ENCODE measurements around the gene RACGAP1.

The RACGAP1 gene

DNA sequence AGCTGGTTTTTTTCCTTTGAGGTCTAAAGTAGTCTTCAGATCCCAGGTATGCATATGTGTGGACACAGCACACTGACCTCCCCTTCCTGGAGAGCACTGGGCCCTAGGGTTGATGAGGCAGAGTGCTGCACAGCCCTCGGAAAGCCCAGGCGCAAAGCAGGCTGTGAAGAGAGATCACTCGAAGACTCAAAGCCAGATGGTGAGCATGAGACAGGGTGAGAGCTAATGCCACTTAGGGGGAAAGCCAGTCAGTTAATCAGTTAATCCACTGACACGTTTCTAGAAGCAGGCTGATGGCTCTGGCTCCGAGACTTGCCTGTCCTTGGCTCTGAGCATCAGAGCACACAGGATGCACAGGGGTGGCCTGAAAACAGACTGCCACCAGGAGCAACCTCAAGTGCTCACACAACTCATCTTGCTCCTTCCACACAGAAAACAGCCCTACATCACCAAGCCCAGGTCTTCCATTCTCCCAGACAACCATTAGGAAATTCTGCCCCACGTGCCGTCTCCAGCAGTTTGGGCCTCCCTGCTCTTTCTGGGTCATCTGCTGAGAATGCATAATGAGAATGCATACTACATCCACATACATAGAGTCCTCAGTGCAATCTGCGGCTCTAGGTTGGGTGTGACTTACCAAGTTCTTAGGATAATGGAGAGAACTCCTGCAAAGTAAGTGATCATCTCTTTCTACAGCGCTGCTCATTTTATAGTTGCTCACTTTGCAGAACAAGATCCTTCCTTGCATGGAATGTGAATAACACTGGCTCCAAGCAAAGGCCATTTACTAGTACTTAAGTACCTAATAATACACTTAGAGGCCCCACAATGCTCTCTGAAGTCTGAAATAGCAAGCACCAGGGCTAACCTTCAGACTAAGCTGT lies 40.6 kb downstream of the RACGAP1 start:
- DNase-seq = no peak

DNA sequence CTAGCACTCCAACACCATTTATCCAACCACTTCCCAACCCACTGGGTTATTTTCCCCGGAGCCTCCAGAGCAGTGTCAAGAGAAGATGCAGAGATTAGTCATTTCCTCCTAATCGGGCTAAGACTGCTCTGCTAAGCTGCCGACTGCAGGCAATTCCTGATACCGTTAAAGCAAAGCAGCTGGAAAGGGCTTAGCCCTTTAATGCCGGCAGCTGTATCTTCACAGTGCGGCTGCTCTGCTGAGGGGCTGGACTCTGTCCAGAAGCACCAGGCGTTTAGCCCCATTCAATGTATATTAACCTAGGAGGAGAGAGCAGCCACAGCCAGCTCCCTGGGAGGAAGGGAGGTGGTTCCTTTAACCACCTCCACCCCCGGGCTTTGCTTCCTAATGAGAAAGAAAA lies 41.4 kb downstream of the RACGAP1 start:
- no peak for DNase-seq

DNA sequence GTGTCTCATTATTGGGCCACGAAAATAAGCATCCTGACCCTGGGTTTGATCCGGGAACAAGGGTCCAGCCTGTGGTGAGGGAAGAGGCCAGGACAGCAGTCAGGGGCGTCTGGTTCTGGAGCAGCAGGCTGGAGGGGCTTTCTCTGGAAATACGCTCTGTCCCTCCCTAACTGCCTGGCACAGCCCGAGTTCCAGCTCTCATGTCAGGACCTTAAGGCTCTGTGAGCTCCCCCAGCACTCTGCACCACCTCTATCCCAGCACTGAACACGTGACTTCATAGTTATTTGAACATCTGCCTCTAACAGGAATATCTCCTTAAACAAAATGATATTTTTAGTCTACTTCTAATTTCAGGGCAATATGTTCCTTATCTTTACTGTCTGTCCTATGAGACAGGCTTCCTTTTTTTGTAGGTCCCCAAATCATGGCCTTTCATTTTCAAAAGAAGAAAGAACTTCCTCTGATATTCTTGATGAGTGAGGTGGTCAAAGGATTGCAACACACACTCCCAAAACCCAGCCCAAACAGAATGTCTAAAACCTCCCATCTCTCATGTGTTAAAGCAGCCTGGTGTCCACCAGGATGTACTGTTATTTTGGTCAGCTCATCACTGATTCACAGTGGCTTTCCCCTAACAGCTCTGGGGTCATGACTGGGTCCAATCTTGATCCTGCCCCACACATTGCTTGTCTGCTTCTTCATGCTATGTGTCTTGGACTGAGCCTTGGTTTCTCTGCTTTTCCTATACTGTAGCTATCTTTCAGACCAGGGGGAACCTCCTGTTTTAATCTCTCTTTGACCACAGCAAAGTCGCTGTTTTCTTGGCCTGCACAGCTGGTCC lies 42.8 kb downstream of the RACGAP1 start:
- DNase-seq = no peak

DNA sequence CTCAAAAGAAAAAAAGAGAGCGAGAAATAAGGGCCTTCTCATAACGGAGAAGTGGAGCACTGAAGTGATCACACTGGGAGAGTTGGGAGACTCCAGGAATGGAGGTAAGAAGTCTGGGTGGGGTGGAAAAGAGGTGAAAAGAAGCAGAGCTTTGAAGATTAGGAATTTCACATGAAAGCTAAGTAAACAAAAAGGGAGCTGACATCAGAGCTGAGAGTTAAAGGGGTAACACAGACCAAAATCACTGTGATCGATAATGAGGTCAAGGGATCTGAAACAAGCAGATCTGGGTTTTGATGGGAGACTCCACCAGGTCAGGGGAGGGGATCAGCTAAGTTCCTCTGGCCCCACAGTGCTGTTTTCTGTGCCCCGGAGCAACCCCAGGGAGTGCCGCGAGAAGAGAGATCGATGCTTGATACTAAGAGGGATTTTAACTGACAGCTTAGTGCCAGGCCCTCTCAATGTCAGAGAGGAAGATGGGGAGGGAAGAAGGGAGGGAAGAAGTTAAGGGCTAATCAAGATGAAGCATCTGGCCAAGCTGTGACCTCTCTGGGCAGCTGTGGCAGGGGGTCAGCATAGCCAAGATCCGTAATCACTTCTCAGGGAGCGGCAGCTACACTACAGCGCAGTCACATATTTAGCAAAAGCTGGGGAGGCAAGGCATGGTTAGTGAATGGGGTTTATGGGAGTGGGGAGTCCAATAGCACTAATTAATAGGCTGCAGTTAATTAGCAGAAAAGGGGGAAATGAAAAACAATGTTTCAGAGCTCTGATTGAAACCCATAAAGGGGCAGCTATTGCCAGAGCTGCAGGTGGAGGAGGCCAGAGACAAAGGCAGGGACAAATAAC lies 44.6 kb downstream of the RACGAP1 start:
- DNase-seq = no peak

DNA sequence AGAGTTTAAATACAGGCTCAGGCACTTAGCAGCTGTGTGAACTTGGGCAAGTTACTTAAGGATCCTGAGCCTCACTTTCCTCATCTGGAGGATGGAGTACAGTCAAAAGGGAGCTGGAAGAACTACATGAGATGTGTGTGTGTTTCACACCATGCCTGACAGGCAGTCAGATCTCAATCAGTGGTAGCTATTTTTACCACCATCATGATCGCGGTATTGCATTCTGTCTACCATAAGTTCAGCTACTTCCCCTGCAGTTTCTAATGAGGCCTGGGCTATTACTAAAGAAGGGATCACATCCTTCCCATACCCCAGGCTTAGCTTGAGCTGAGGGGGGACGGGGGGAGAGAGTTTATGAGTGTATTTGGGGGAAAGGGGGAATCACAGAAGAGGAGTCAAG lies 45.5 kb downstream of the RACGAP1 start:
- DNase-seq = no peak

DNA sequence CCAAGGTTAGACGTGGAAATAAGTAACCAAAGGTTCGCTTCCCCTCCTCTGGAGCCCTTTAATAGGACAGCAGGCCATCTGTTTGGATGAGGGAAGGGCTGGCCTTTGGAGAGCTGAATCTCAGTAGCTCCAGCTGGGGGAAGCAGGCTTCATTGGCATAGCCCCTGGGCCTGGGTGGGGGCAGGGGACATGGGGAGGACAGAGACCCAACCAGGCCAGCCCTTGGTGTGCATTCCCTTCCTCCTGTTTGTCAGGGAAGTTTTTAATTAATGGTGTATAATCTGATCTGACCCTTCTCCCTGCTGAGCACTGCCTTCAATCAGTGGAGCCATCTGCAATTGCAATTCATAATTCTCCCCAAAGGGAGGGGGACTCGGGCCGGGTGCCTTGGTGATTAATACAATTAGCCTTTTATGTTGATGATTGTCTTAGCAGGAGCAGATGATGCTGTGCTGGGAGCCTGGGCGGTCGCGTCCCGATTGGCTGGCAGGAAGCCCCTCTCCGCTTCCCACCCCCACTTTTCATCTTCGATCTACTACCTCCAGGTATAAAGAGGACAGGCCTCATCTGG lies 46.2 kb downstream of the RACGAP1 start:
- DNase-seq = no peak

DNA sequence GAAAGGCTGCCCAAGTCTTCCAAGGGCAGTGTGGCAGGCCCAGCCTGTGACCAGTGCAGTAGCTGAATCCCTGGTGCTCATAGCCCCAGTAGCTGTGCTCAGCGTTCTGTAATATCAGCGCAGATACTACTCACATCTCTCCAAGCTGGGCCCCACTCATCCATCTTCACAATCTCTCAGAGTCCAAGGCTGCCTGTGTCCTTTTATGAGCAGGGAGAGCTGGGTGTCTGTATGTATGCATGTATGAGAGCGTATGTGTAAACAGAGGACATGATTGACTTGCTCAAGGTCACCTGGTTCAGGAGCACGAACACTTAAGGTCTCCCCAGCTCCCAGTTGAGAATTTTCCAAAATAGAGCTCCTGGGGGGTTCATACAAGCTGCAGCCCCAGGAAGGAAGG lies 47.2 kb downstream of the RACGAP1 start:
- no peak for DNase-seq

DNA sequence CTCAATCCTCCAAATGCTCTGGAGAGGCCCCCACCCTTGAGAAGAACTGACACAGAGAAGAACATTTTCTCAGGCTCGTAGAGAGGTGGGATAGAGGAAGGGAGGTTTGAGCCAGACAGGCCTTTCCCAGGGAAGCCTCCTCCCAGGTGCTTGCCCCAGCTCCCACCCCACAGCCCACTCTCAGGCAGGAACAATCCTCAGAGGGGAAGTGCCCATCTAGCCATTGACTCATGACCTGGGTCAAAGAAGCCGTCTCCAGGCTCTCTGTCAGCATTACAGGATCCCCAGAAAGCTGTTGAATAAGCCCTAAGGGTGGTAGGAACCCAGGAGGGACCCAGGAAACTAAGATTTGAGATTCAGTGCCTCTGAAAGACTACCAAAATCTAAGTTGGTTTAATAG lies 48.7 kb downstream of the RACGAP1 start:
- no peak for DNase-seq

DNA sequence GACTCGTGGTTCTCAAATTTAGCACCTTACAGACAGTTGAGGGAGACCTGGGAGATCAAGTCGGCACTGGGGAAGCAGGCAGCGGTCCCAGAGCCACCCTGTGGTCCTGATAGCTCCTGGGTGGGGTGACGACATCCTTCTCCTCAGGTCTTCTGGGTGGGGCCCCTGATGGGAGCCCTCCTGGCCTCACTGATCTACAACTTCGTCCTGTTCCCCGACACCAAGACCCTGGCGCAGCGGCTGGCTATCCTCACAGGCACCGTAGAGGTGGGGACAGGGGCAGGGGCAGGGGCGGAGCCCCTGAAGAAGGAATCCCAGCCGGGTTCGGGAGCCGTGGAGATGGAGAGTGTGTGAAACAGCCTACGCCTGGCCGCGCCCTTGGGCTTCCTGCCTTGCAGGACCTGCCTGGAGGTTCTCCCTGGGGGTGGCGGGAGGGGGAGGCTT lies 50.0 kb downstream of the RACGAP1 start:
- DNase-seq = no peak

DNA sequence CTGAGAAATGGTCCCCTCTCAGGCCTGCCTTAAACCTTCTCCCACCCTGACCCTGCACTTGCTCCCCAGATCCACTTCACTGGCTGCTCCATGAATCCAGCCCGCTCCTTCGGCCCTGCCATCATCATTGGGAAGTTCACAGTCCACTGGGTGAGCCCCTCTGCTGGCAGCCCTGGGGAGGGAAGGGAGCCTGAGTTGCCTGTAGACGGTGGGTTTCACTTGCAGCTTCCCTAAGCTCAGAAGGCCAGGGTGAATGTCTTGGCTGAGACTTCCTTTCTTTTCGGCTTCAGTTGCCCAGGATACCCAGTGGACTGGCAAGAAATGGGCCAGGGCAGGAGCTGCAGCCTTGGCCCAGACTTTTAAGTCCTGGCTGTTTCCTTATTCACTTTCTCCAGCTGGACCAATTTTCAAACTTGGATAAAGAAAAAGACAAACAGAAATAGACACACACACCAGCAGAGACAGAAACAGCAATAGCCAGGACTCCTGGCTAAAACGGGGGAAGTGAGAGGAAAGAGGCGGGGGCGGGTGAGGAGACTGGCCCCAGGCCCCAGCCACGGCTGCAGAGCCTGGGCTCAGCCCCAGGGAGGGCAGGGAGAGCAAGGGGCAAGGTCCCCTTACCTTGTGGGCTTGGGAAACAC lies 50.5 kb downstream of the RACGAP1 start:
- DNase-seq = no peak

DNA sequence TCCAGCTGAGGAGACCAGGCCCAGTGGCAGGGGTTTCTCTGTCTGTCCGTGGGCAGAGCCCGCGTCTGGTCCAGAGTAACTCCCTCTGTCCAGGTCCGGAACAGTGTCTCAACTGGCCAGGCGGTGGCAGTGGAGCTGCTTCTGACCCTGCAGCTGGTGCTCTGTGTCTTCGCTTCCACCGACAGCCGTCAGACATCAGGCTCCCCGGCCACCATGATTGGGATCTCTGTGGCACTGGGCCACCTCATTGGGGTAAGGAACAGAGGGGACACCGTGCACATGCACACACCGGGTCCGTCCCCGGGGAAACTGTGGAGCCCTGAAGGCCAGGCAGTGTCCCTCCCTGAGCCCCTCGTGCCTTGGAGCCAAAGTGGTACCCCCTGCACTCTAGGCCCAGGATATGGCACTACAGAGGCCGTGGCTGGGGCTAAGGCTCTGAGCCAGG lies 51.0 kb downstream of the RACGAP1 start:
- DNase-seq = no peak

DNA sequence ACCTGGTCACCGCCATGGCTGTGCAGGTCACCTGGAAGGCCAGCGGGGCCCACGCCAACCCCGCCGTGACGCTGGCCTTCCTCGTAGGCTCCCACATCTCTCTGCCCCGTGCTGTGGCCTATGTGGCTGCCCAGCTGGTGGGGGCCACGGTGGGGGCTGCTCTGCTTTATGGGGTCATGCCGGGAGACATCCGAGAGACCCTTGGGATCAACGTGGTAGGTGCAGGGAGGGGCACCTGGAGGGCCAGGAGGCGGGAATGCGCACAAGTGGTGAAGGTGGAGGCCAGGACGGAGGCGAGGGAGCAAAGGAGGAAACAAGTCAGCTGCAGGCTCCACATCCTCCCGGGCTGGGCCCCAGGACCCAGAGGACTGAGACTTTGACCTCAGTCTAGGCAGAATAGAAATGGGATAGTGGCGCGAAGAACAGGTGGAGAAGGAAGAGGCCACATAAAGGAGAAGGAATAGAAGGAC lies 51.9 kb downstream of the RACGAP1 start:
- no peak for DNase-seq

DNA sequence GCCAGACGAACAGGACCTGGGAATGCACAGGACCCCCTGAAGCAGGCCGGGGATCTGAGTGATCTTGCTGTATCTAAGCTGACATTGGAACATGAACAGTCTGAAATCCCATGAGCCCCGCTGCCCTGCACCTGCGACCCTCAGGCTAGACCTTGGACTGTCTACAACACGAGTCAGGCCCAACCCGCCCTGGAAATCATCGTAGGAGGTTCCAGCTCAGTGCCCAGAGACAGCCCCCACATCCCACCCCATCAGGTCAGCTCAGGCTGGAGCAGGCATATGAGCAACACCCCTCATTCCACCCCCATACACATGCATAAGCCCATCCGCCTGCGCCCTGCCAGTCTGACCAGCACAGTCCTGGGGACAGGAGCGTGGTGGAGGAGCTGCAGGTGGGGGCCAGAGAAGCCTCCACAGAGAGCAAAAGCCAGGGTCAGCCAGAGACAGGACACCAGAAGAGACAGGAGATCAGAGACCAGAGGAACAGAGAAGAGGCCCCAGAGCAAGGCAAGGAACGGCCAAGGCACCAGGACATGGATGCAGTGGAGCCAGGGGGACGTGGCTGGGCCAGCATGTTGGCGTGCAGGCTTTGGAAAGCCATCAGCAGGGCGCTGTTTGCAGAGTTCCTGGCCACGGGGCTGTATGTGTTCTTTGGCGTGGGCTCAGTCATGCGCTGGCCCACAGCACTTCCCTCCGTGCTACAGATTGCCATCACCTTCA lies 52.5 kb downstream of the RACGAP1 start, which contains the start of gene AQP6:
AQP6 (plus strand) TSS at position 307 of the 720 bp plus-strand sequence; CDS start at position 534, 227 bp downstream.
- no peak for DNase-seq

DNA sequence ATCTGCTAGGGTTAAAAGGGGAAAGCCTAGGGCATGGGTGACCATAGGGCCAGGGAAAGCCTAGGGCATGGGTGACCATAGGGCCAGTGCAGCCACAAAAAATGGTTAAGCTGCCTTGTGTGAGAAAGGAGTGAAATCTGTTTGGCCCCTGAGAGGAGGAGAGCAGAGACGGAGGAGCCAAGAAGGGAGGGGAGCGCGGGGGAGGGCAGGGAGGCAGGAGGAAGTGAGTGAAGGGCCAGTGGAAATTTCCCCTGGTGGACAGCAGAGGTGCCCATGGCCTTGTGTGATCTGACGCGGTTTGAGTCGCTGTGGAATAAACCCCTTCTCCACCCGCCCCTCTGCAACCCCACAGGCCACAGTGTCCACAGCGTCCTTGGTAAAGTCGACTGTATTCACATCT lies 53.2 kb downstream of the RACGAP1 start:
- DNase-seq = no peak

DNA sequence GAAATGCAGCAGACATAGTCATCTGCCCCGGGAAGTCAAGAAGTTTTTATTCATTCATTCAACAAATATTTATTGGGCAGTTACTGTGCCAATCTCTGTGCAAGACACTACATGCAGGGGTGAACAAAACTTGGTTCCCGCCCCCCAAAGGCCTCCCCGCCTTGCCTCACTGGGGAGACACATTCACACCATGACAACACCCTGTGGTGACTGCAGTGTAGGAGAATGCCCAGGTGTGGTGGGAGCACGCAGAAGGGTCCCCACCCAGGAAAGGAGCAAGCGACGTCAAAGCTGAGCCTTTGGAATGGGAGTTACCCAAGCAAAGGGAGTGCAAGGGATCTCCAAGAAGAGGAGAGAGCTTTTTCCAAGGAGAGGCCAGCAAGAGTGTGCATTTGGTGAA lies 54.2 kb downstream of the RACGAP1 start:
- DNase-seq = no peak

DNA sequence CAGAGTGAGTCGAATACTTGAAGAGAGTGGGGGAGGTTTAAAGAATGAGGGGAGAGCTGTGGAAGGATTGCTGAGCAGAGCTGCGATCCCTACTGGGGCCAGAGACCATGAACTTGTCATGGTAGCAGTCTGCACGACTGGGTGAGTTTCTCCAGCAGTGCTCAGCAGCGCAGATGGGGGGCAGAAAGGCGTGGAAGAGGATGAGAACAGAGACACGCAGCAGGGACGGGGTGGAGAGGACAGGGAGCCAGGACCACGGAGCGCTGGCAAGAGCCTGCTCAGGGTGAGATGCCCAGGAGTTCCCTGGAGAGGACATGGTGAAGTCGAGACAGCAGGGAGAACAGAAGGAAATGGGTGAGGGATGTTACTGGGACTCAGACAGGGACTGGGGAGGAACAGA lies 54.6 kb downstream of the RACGAP1 start:
- no peak for DNase-seq

DNA sequence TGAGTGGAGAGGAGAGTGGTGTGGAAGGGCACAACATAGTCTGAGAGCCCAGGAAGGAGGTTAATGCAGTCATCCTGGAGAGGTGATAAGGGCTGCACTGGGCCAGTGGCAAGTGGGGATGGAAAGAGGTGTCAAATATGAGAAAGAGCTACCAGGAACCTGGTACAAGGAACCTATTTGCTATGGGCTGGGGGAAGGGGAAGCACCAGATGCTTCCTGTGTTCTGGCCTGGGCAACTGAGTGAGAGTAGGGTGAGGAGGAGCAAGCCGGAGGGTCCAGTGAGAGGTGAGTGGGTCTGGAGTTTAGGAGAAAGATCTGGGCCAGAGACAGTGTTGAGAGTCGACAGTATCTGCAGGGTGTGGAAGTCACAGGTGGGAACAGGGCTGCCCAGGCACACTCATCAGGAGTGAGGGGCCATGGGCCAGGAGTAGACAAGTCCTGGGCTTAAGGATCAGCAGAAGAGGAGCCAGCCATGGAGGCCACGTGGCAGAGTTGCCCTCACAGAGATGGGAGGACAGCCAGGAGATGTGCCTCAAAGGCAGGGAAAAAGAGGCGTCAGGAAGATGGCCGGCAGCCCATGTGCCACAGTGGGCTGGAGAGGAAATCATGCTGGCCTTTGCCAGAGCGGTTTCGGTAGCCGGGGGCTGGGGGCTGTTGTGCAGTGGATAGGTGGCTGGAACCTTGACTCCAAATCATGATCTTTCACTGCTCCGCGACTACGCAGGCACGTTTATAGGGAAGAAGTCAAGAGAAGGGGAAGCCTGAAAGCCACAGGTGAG lies 55.5 kb downstream of the RACGAP1 start:
- no peak for DNase-seq

DNA sequence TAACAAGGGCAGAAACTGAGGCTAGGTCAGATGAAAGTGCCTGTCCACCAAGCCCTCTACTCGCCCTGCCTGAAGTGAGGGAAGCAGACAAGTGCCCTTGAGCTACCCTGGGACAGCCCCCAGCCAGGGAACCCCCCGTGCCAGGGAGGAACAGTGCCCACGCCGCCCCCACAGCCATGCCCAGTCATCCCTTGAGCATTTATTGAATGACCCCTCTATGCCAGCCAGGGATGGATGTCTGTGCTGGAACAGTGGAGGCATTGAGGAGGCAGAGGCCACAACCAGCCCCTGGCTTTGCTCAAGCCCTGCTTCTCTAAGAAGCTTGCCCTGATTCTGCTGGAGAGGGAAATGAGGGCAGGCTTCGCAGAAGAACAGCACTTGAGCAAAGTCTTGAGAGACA lies 56.3 kb downstream of the RACGAP1 start:
- no peak for DNase-seq

DNA sequence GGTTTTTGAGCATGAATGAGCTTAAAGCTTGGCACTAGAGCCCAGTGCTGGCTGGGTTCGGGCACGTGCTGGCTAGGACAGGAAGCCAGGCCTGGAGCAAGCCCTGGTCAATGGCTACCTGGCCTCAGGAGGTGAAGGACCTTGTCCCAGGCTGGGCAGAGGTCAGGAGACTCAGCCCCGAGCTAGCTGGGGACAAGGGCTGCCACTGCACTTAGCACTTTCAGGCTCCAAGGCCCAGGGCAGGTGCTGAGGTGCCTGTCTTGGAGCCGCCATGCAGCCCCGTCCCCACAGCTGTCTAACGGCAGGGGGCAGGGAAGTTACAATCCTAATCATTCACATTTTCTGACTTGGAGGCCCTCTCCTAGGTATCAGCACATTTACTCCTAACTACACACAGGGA lies 56.8 kb downstream of the RACGAP1 start:
- no peak for DNase-seq

DNA sequence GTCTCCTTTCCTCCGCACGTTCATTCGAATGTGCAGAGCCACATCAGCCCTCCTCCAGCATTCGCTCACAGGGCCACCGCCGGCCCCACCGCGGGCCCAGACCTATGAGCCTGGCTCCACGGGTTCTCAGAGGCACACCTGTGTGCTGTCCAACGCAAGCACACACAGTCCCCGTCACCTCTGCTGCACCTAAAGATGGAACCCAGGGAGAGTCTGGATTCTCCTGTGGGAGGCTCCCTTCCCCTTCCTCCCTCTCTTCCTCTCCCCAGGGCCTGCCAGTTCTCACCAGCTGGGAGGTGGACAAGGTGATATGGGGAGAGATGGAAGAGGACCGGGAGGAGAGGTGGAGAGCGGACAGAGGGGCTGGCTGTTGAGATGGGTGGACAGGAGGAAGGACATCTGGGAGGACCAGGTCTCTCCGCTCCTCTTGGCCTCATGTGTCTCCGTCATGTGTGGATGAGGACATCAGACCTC lies 57.5 kb downstream of the RACGAP1 start:
- no peak for DNase-seq

Measured in T1000 (cell line).